H1 (cell line): Measurements from ENCODE around the gene ZMIZ1. TPM values are rescaled to one million over a fixed set of nuclear protein-coding genes. Genes with fewer than 3 reads are reported as not detected.

Experiments
- BCL11A ChIP-seq, 2 experiments: IDR thresholded peaks; one replicate each; pipeline ENCODE4 v1.6.1; 2011; ENCODE audit warnings: low read depth in 2 of 2, low read length in 2 of 2, mild to moderate bottlenecking in 2 of 2
- CBX5 ChIP-seq: fragments of 300-800, 300-1000 bp; sonication (generic); IDR thresholded peaks from 2 replicates; pipeline ENCODE4 v1.7.1; 2016; ENCODE audit warnings: antibody characterized with exemption, low read length, low read depth
- CHD7 ChIP-seq: fragments of 300-600 bp; sonication (generic); IDR thresholded peaks from 2 replicates; pipeline ENCODE4 v1.7.1; 2012; ENCODE audit warnings: low read length, moderate library complexity, mild to moderate bottlenecking, inconsistent platforms; ENCODE audit not compliant: insufficient replicate concordance
- GTF2F1 ChIP-seq: IDR thresholded peaks from 2 replicates; pipeline ENCODE4 v1.6.1; 2012; ENCODE audit warnings: low read depth, low read length, improper control_type of control experiment, borderline replicate concordance
- polyA plus RNA-seq, 7 experiments: library from polyadenylated mRNA; depleted of rRNA in 3 of 7; stranded (reverse) in 5 of 7; unstranded in 2 of 7; fragments of >200 nt in 5 of 7; fragments of 200-250 nt in 2 of 7; gene quantifications; 1 replicate in 5 of 7; 2 replicates in 1 of 7; 4 replicates in 1 of 7; pipeline versions ENCODE4 v1.2.1 to v1.2.3, GENCODE V29; 2011 to 2013; ENCODE audit warnings: missing spikeins in 2 of 7, mixed read lengths in 2 of 7
- total RNA-seq: library from RNA; stranded (reverse); fragmentation: NEBNext Ultra II Directional; extraction: Animal tissue kit (Norgen Biotek cat#: 25700); gene quantifications from 2 replicates; pipeline ENCODE4 v1.2.1, GENCODE V29; 2021

ZMIZ1 gene
- total and polyA plus RNA-seq, 2 of the 8 experiments (the other 6 are each of a cell fraction or from before 2014, with no cell fraction given): 8.1 to 28.0 TPM

GRCh38 chr10:79351332-79351731, 282.6 kb downstream of the ZMIZ1 start (continued):
- no peak for TF ChIP-seq CHD7
- TF ChIP-seq GTF2F1: no peak
- no peak for TF ChIP-seq CBX5
- TF ChIP-seq BCL11A (IDR thresholded peaks at IDR 0.05; ENCODE audit: low read depth in 2 of 2, low read length in 2 of 2): no peak
